PC-3 (cell line): Measurements from ENCODE around the gene ZMYM4. TPM values are rescaled to one million over a fixed set of nuclear protein-coding genes. Genes with fewer than 3 reads are reported as not detected.

Experiments
- ATAC-seq: fragments of 200-7000 bp; cut with Tn5 transposase; 2 replicates; pipeline ENCODE4 v1.9.1; 2020; ENCODE audit warnings: mild to moderate bottlenecking, moderate library complexity
- BruUV-seq: library from RNA; stranded (reverse); fragments of 400-500 nt; replicated peaks from 2 replicates; lab custom pipeline; 2021; lab: Mats Ljungman, UMichigan
- CTCF ChIA-PET: fragments of 300-600 bp; sonication (Branson Sonifier 250); formaldehyde crosslinking; loops from one replicate; lab custom pipeline; 2022; ENCODE audit warnings: antibody characterized with exemption; lab: Charles Lee
- POLR2A ChIA-PET: fragments of 300-600 bp; sonication (Branson Sonifier 250); formaldehyde crosslinking; loops from one replicate; lab custom pipeline; 2022; ENCODE audit warnings: antibody characterized with exemption; ENCODE audit not compliant: unreplicated experiment; lab: Charles Lee
- DNase-seq: peaks from one replicate; pipeline ENCODE4 v3.0.0-alpha.2; 2015
- H2AFZ ChIP-seq: fragments of 300-600 bp; sonication (generic); 2 replicates; pipeline ENCODE4 v1.6.0; 2016; ENCODE audit warnings: antibody characterized with exemption, low read length
- H3F3A ChIP-seq: fragments of 300-600 bp; sonication (generic); one replicate; pipeline ENCODE4 v1.6.0; 2017; ENCODE audit warnings: antibody characterized with exemption, low read length, control low read depth, mild to moderate bottlenecking; ENCODE audit not compliant: unreplicated experiment
- H3K27ac ChIP-seq: fragments of 300-600 bp; sonication (generic); 2 replicates; pipeline ENCODE4 v1.5.1; 2016; ENCODE audit warnings: mild to moderate bottlenecking, low read length
- H3K27me3 ChIP-seq: fragments of 300-600 bp; sonication (generic); 2 replicates; pipeline ENCODE4 v1.6.1; 2016; ENCODE audit warnings: low read length, mixed read lengths
- H3K36me3 ChIP-seq: fragments of 300-600 bp; sonication (generic); 2 replicates; pipeline ENCODE4 v1.6.1; 2016; ENCODE audit warnings: low read depth, mixed run types, low read length, mixed read lengths
- H3K4me1 ChIP-seq: fragments of 300-600 bp; sonication (generic); 2 replicates; pipeline ENCODE4 v1.5.1; 2016; ENCODE audit warnings: low read length; ENCODE audit not compliant: insufficient read depth
- H3K4me2 ChIP-seq: fragments of 300-600 bp; sonication (generic); 2 replicates; pipeline ENCODE4 v1.6.0; 2016; ENCODE audit warnings: low read length
- H3K4me3 ChIP-seq: fragments of 300-600 bp; sonication (generic); 2 replicates; pipeline ENCODE4 v1.5.1; 2016; ENCODE audit warnings: mild to moderate bottlenecking, low read length, mixed read lengths
- H3K79me2 ChIP-seq: fragments of 300-600 bp; sonication (generic); 2 replicates; pipeline ENCODE4 v1.6.1; 2017; ENCODE audit warnings: low read length, mixed read lengths
- H3K9ac ChIP-seq: fragments of 300-600 bp; sonication (generic); 2 replicates; pipeline ENCODE4 v1.6.0; 2016; ENCODE audit warnings: mild to moderate bottlenecking, low read length
- H3K9me2 ChIP-seq: fragments of 300-600 bp; sonication (generic); replicated peaks from 2 replicates; pipeline ENCODE4 v1.6.1; 2016; ENCODE audit warnings: mixed run types, low read length, mixed read lengths
- H3K9me3 ChIP-seq: fragments of 300-600 bp; sonication (generic); 2 replicates; pipeline ENCODE4 v1.6.1; 2016; ENCODE audit warnings: low read length, mixed read lengths
- H4K20me1 ChIP-seq: fragments of 300-600 bp; sonication (generic); 2 replicates; pipeline ENCODE4 v1.6.1; 2016; ENCODE audit warnings: low read length, mixed read lengths
- CTCF ChIP-seq: fragments of 300-600 bp; sonication (generic); conservative IDR thresholded peaks from 2 replicates; pipeline ENCODE4 v1.5.1; 2017; ENCODE audit warnings: antibody characterized with exemption, low read depth, mild to moderate bottlenecking, low read length
- EZH2 ChIP-seq: fragments of 300-600 bp; sonication (generic); IDR thresholded peaks from one replicate; pipeline ENCODE4 v1.6.1; 2017; ENCODE audit warnings: antibody characterized with exemption, mild to moderate bottlenecking, low read length; ENCODE audit not compliant: unreplicated experiment
- EZH2phosphoT487 ChIP-seq: fragments of 300-600 bp; sonication (generic); IDR thresholded peaks from 2 replicates; pipeline ENCODE4 v1.6.1; 2018; ENCODE audit warnings: mild to moderate bottlenecking, antibody characterized with exemption, low read length, borderline replicate concordance
- intact Hi-C: fragments of 100-400 bp; cut with micrococcal nuclease; formaldehyde crosslinking; loops from 2 replicates; pipeline ENCODE4 v1.9.0; 2023
- total RNA-seq: library from RNA; depleted of rRNA; stranded (reverse); fragments of >200 nt; gene quantifications from 2 replicates; pipeline ENCODE4 v1.2.3, GENCODE V29; 2014

ZMYM4 gene
- total RNA-seq, 1 experiment from 2014 or later, result 28.5 TPM

- Histone ChIP-seq H3K4me1 (peaks cover 19% of the 10 kb centered on the region), H3K36me3 (no peaks in the 10 kb centered on the region; the same call in 1 of the 2 replicates)
These were observed 168.7 kb downstream of the ZMYM4 start for GRCh38 chr1:35437200-35437599.

GRCh38 chr1:35439626-35440025 is 171.1 kb downstream of the ZMYM4 start:
- intact Hi-C loops, result no loop called here
- Histone ChIP-seq H3K4me2 (peak overlapping the region; percentile 44), H2AFZ (no peak overlapping the region), H3K4me1 (peaks cover 19% of the 10 kb centered on the region), H3K9me2 (no peaks in the 10 kb centered on the region), H3K4me3 (no peak overlapping the region), H3K27me3 (no peaks in the 10 kb centered on the region), H3K36me3 (peaks cover 3% of the 10 kb centered on the region), H3K27ac (peak overlapping the region; percentile 45), H4K20me1 (no peaks in the 10 kb centered on the region), H3K79me2 (no peaks in the 10 kb centered on the region), H3F3A (no peaks in the 10 kb centered on the region), H3K9ac (no peak overlapping the region), H3K9me3 (no peaks in the 10 kb centered on the region)
- CTCF ChIA-PET, result no interaction called here
- DNase-seq, result peak; percentile 51
- no peak; the same call in 1 of the 2 replicates for ATAC-seq
- BruUV-seq, result no TSS peak
- no peak for TF ChIP-seq EZH2phosphoT487
- POLR2A ChIA-PET, result interaction anchor here (0.6 kb wide), 1 partner anchor 85 kb away, joined by 3 read pairs; no protein-coding TSS in a partner anchor

More at GRCh38 chr1:35437200-35437599, 168.7 kb downstream of the ZMYM4 start:
- Histone ChIP-seq H4K20me1 (no peaks in the 10 kb centered on the region), H3K4me2 (no peak overlapping the region), H3K79me2 (no peaks in the 10 kb centered on the region), H2AFZ (no peak overlapping the region), H3F3A (no peaks in the 10 kb centered on the region), H3K27me3 (no peaks in the 10 kb centered on the region), H3K9ac (no peak overlapping the region), H3K27ac (no peak overlapping the region), H3K9me3 (no peaks in the 10 kb centered on the region), H3K4me3 (no peak overlapping the region), H3K9me2 (no peaks in the 10 kb centered on the region)
- no TSS peak for BruUV-seq
- no peak for DNase-seq
- no peak for ATAC-seq
- ChIA-PET CTCF (no interaction called here), POLR2A (no interaction called here)
- intact Hi-C loops, result no loop called here
- TF ChIP-seq EZH2 (no peak), EZH2phosphoT487 (no peak), CTCF (no peak)

- DNase-seq, result no peak
- H2AFZ ChIP-seq, result no peak overlapping the region
- BruUV-seq, result no TSS peak
These were observed 173.5 kb downstream of the ZMYM4 start for GRCh38 chr1:35441926-35442579.

More at GRCh38 chr1:35441926-35442579, 173.5 kb downstream of the ZMYM4 start:
- ATAC-seq, result no peak
- Histone ChIP-seq H3F3A (no peaks in the 10 kb centered on the region), H3K27ac (no peak overlapping the region), H4K20me1 (no peaks in the 10 kb centered on the region), H3K4me2 (no peak overlapping the region), H3K9me2 (no peaks in the 10 kb centered on the region), H3K9ac (no peak overlapping the region), H3K27me3 (no peaks in the 10 kb centered on the region), H3K9me3 (no peaks in the 10 kb centered on the region), H3K4me3 (no peak overlapping the region), H3K36me3 (peaks cover 9% of the 10 kb centered on the region), H3K4me1 (peaks cover 19% of the 10 kb centered on the region), H3K79me2 (no peaks in the 10 kb centered on the region)
- intact Hi-C loops, result no loop called here
- CTCF ChIA-PET, result no interaction called here
- no peak for TF ChIP-seq EZH2phosphoT487
- no peak for TF ChIP-seq CTCF
- TF ChIP-seq EZH2, result no peak
- POLR2A ChIA-PET, result no interaction called here
